Breast epithelium (tissue), 4 donors: ENCODE results near the gene OR8G5. TPM values are rescaled to one million over a fixed set of nuclear protein-coding genes. Genes with fewer than 3 reads are reported as not detected.

Experiments
- DNase-seq, 2 donors: peaks; one replicate each; pipeline ENCODE4 v3.0.0-alpha.2; 2019; ENCODE audit warnings: low spot score in 2 of 2
- H3K27ac ChIP-seq, 2 donors: fragments of 200-600 bp; sonication (generic) in 1 of 2; one replicate each; pipeline ENCODE4 v1.5.1; 2016 to 2019; ENCODE audit warnings: mild to moderate bottlenecking in 1 of 2
- H3K27me3 ChIP-seq, 2 donors: fragments of 200-600 bp; sonication (generic) in 1 of 2; one replicate each; pipeline versions ENCODE4 v1.5.1 to v1.6.0; 2017 to 2019; ENCODE audit warnings: control low read depth in 1 of 2, mild to moderate bottlenecking in 1 of 2
- H3K36me3 ChIP-seq: fragments of 200-600 bp; one replicate; pipeline ENCODE4 v1.5.1; 2019
- H3K4me1 ChIP-seq, 2 donors: fragments of 200-600 bp; sonication (generic); one replicate each; pipeline ENCODE4 v1.5.1; 2016 to 2019; ENCODE audit warnings: control low read depth in 1 of 2
- H3K4me3 ChIP-seq, 3 donors: fragments of 200-600 bp; sonication (generic); 1 replicate in 2 of 3; 2 replicates in 1 of 3; pipeline ENCODE4 v1.5.1; 2016 to 2019; ENCODE audit warnings: mild to moderate bottlenecking in 3 of 3, moderate library complexity in 2 of 3
- H3K9me3 ChIP-seq, 2 donors: fragments of 200-600 bp; sonication (generic) in 1 of 2; one replicate each; pipeline ENCODE4 v1.5.1; 2016 to 2019; ENCODE audit warnings: control low read depth in 1 of 2
- CTCF ChIP-seq, 3 donors: fragments of 450-650 bp; IDR thresholded peaks; one replicate each; pipeline ENCODE4 v1.5.1; 2016 to 2017; ENCODE audit warnings: antibody characterized with exemption in 3 of 3, mild to moderate bottlenecking in 3 of 3, moderate library complexity in 3 of 3
- POLR2A ChIP-seq: fragments of 450-650 bp; IDR thresholded peaks from one replicate; pipeline ENCODE4 v1.6.1; 2016; ENCODE audit warnings: antibody characterized with exemption, mild to moderate bottlenecking, moderate library complexity
- POLR2AphosphoS5 ChIP-seq, 3 donors: sonication (generic); formaldehyde crosslinking; IDR thresholded peaks; one replicate each; pipeline ENCODE4 v1.6.1; 2017; ENCODE audit warnings: antibody characterized with exemption in 3 of 3
- intact Hi-C: fragments of 100-400 bp; cut with DNase I; formaldehyde crosslinking; loops from one replicate; pipeline ENCODE4 v1.15.1; 2023; ENCODE audit warnings: low total_unique reads
- total RNA-seq, 3 donors: library from RNA; depleted of rRNA; stranded (reverse); fragments of >200 nt; gene quantifications; one replicate each; pipeline ENCODE4 v1.1.0, GENCODE V29; 2016

OR8G5 gene
- not detected for total RNA-seq

GRCh38 chr11:124256076-124256475, at the start of gene OR8G5:
TSS of gene OR8G5 (plus strand) at chr11:124256376. CDS start at chr11:124264932, 8,556 bp downstream.
- DNase-seq = no peak
- H3K27ac ChIP-seq = no peak within 1 kb of the TSS
- H3K27me3 ChIP-seq = peaks cover 0 to 3% of the 10 kb centered on the region in 2 donors
- no peaks in the 10 kb centered on the region for H3K4me1 ChIP-seq
- no peaks in the 10 kb centered on the region for H3K9me3 ChIP-seq
- H3K36me3 ChIP-seq = no peaks in the 10 kb centered on the region
- TF ChIP-seq POLR2AphosphoS5 (IDR thresholded peaks at IDR 0.05) (no peak), POLR2A (no peak), CTCF (IDR thresholded peaks at IDR 0.05) (no peak)
- intact Hi-C loops = no loop called here
- H3K4me3 ChIP-seq = no peak within 1 kb of the TSS

GRCh38 chr11:124207102-124207792, 48.9 kb upstream of the OR8G5 start:
- no peak for DNase-seq
- Histone ChIP-seq H3K4me3 (no peak overlapping the region), H3K36me3 (no peaks in the 10 kb centered on the region), H3K9me3 (no peaks in the 10 kb centered on the region), H3K27ac (no peak overlapping the region), H3K4me1 (no peaks in the 10 kb centered on the region), H3K27me3 (no peaks in the 10 kb centered on the region)
- TF ChIP-seq CTCF (IDR thresholded peaks at IDR 0.05) (no peak), POLR2A (no peak), POLR2AphosphoS5 (IDR thresholded peaks at IDR 0.05) (no peak)
- intact Hi-C loops = no loop called here

GRCh38 chr11:124209824-124210357, 46.3 kb upstream of the OR8G5 start:
- Histone ChIP-seq H3K4me3 (no peak overlapping the region), H3K36me3 (no peaks in the 10 kb centered on the region), H3K9me3 (no peaks in the 10 kb centered on the region), H3K27me3 (no peaks in the 10 kb centered on the region), H3K27ac (no peak overlapping the region), H3K4me1 (no peaks in the 10 kb centered on the region)
- TF ChIP-seq CTCF (IDR thresholded peaks at IDR 0.05) (no peak), POLR2A (no peak), POLR2AphosphoS5 (IDR thresholded peaks at IDR 0.05) (no peak)
- intact Hi-C loops = no loop called here
- DNase-seq = no peak

- Histone ChIP-seq H3K27me3 (no peaks in the 10 kb centered on the region), H3K36me3 (no peaks in the 10 kb centered on the region), H3K27ac (no peak overlapping the region), H3K4me3 (no peak overlapping the region), H3K9me3 (no peaks in the 10 kb centered on the region), H3K4me1 (no peaks in the 10 kb centered on the region)
- no peak for TF ChIP-seq POLR2AphosphoS5 (IDR thresholded peaks at IDR 0.05)
- no peak for TF ChIP-seq POLR2A
- TF ChIP-seq CTCF (IDR thresholded peaks at IDR 0.05) = no peak
- intact Hi-C loops = no loop called here
- DNase-seq = no peak
Observed at GRCh38 chr11:124210421-124210820, 45.8 kb upstream of the OR8G5 start.

GRCh38 chr11:124211321-124211720, 44.9 kb upstream of the OR8G5 start:
- Histone ChIP-seq H3K9me3 (no peaks in the 10 kb centered on the region), H3K4me3 (no peak overlapping the region), H3K27me3 (no peaks in the 10 kb centered on the region), H3K4me1 (no peaks in the 10 kb centered on the region), H3K36me3 (no peaks in the 10 kb centered on the region), H3K27ac (no peak overlapping the region)
- no peak for DNase-seq
- TF ChIP-seq POLR2A (no peak), POLR2AphosphoS5 (IDR thresholded peaks at IDR 0.05) (no peak), CTCF (IDR thresholded peaks at IDR 0.05) (no peak)
- intact Hi-C loops = no loop called here
